ENCODE results near the gene DEFB115. TPM values are rescaled to one million over a fixed set of nuclear protein-coding genes. Genes with fewer than 3 reads are reported as not detected.

Gene DEFB115
- total and polyA plus RNA-seq, 2 experiments from 2014 or later: not detected

DNA sequence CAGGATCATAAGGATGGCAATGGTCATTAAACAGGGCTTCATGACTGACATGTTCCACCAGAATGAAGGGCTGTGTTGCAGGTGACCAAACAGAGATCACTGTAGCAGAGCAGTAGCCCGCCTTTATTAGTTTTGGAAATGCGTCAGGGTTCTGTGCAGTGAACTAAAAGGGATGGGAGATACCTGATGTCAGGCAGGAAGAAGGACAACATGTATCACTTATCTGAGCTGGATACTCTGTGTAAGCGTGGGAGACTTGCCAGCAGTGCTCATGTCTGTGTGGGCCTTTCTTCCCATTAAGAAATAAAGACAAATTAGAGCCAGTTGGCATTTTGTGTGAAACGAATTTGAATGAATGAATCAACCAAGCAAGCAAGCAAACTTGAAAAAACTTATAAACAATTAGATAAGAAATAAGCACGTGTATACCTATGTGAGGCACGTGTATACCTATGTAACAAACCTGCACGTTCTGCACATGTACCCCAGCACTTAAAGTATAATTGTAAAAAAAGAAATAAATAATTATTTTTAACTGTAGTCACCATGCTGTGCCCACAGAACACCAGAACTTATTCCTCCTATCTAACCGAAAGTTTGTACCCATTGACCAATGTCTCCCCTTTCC, 51.2 kb downstream of the DEFB115 start, which contains the start of gene DEFB116:
TSS of gene DEFB116 (minus strand) at position 51 of the 628 bp plus-strand sequence. CDS start at position 51, 0 bp downstream.
- WGBS, 2 experiments (ENCODE audit: low coverage in 1 of 2, low lambda C conversion rate in 2 of 2, missing lambda C conversion rate in 2 of 2): 12 to 17% methylated on average over 8 of the region's 8 CpGs
- DNase-seq: no peak
- H2AFZ ChIP-seq: no peak within 1 kb of the TSS
- no peaks in the 10 kb centered on the region for H4K20me1 ChIP-seq (ENCODE audit: insufficient read depth)
- no peak within 1 kb of the TSS for H3K4me3 ChIP-seq
- in situ Hi-C loops (cut with MboI): no loop called here
- no peaks in the 10 kb centered on the region for H3K79me2 ChIP-seq (ENCODE audit: insufficient read depth)
- H3K36me3 ChIP-seq (ENCODE audit: low read depth): no peaks in the 10 kb centered on the region
- H3K4me2 ChIP-seq (ENCODE audit: unreplicated experiment): no peak within 1 kb of the TSS
- no peaks in the 10 kb centered on the region for H3K9me3 ChIP-seq (ENCODE audit: low read depth)
- no peak within 1 kb of the TSS for H3K9ac ChIP-seq
- no peaks in the 10 kb centered on the region for H3K9me2 ChIP-seq (ENCODE audit: insufficient read depth)
- H3F3A ChIP-seq (ENCODE audit: insufficient read depth): 0 out of 2 replicates have a peak, but pooled peaks cover 4% of the 10 kb centered on the region
- H3K27ac ChIP-seq: no peak within 1 kb of the TSS
- TF ChIP-seq EZH2 (IDR thresholded peaks at IDR 0.05; ENCODE audit: insufficient read depth, poor library complexity, severe bottlenecking) (no peak), EZH2phosphoT487 (IDR thresholded peaks at IDR 0.05; ENCODE audit: insufficient read depth, low read depth) (no peak)
- no peaks in the 10 kb centered on the region for H3K4me1 ChIP-seq (ENCODE audit: insufficient read depth)
- H3K27me3 ChIP-seq (replicated peaks; ENCODE audit: insufficient read depth): no peaks in the 10 kb centered on the region

Other genes starting within 250 kb of the DEFB115 start
- gene DEFB116, start 50.9 kb downstream of the DEFB115 start, total RNA-seq (2014; rRNA removed; shearing (Covaris generic)): not detected in 2 replicates
- not detected in 2 replicates for gene DEFB116, start 50.9 kb downstream of the DEFB115 start, polyA plus RNA-seq (2016; fragmentation: Nextera tagmentation; extraction: Ambion mirVana)
- gene DEFB118, start 110.9 kb downstream of the DEFB115 start, total RNA-seq (2014; rRNA removed; shearing (Covaris generic)): not detected in 2 replicates
- not detected in 2 replicates for gene DEFB118, start 110.9 kb downstream of the DEFB115 start, polyA plus RNA-seq (2016; fragmentation: Nextera tagmentation; extraction: Ambion mirVana)
- gene DEFB119, start 132.9 kb downstream of the DEFB115 start, total RNA-seq (2014; rRNA removed; shearing (Covaris generic)): not detected in 2 replicates
- not detected in 2 replicates for gene DEFB119, start 132.9 kb downstream of the DEFB115 start, polyA plus RNA-seq (2016; fragmentation: Nextera tagmentation; extraction: Ambion mirVana)
- not detected in 2 replicates for gene DEFB121, start 148.6 kb downstream of the DEFB115 start, total RNA-seq (2014; rRNA removed; shearing (Covaris generic))
- not detected in 2 replicates for gene DEFB121, start 148.6 kb downstream of the DEFB115 start, polyA plus RNA-seq (2016; fragmentation: Nextera tagmentation; extraction: Ambion mirVana)
- gene DEFB123, start 183.0 kb downstream of the DEFB115 start, total RNA-seq (2014; rRNA removed; shearing (Covaris generic)): not detected in 2 replicates
- not detected in 2 replicates for gene DEFB123, start 183.0 kb downstream of the DEFB115 start, polyA plus RNA-seq (2016; fragmentation: Nextera tagmentation; extraction: Ambion mirVana)
- gene DEFB124, start 217.5 kb downstream of the DEFB115 start, total RNA-seq (2014; rRNA removed; shearing (Covaris generic)): not detected in 2 replicates
- not detected in 2 replicates for gene DEFB124, start 217.5 kb downstream of the DEFB115 start, polyA plus RNA-seq (2016; fragmentation: Nextera tagmentation; extraction: Ambion mirVana)
- gene REM1, start 217.6 kb downstream of the DEFB115 start, total RNA-seq (2014; rRNA removed; shearing (Covaris generic)): not detected in 2 replicates
- gene REM1, start 217.6 kb downstream of the DEFB115 start, polyA plus RNA-seq (2016; fragmentation: Nextera tagmentation; extraction: Ambion mirVana): not detected in 2 replicates

Measured in GM23248 (cell line).